HK-2 (cell line): ENCODE data around the gene HEXD.

ENCODE experiments used
- DNase-seq: peaks from one replicate; pipeline ENCODE4 v3.0.0-alpha.2; 2018; ENCODE audit not compliant: unreplicated experiment

The HEXD gene

GRCh38 chr17:82489851-82490511 lies 71.8 kb downstream of the HEXD start:
- DNase-seq = no peak

- DNase-seq = no peak
Measured at GRCh38 chr17:82490512-82491195, 72.5 kb downstream of the HEXD start.

- no peak for DNase-seq
Measured at GRCh38 chr17:82491196-82491530, 73.0 kb downstream of the HEXD start.

DNA sequence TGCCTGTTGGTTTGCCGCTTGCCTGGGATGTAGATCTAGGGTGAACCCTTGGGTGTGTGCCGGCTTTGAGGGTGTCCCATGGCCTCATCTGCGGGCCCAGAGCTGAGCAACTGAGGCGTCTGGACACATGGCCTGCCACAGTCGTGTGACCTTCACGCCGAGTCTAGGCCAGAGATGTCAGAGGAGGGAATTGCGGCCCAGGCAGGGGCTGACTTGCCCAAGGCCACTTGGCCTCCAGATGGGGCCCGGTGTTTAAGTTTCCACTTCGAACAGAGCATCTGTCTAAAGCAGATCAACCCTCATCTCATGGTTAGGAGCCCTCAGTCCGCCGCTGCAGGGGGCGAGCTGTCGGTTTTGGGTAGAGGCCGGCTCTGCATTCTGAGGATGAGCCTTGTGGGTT lies 73.4 kb downstream of the HEXD start:
- DNase-seq = no peak
